Neural cell (in vitro differentiated cells): ENCODE results near the gene RNF223. TPM values are rescaled to one million over a fixed set of nuclear protein-coding genes. Genes with fewer than 3 reads are reported as not detected.

Experiments
- H2AFZ ChIP-seq: fragments of 200-600, 300-800 bp; sonication (generic), shearing (Covaris generic); 2 replicates; pipeline ENCODE4 v1.6.0; 2014; ENCODE audit warnings: low read depth, mild to moderate bottlenecking, antibody characterized with exemption, low read length, moderate library complexity
- H3F3A ChIP-seq: fragments of 200-600 bp; shearing (Covaris generic); 2 replicates; pipeline ENCODE4 v1.6.1; 2016; ENCODE audit warnings: mild to moderate bottlenecking, moderate library complexity, mixed read lengths, antibody characterized with exemption, low read length; ENCODE audit not compliant: insufficient read depth, poor library complexity, severe bottlenecking
- H3K27ac ChIP-seq: fragments of 200-600, 300-800 bp; sonication (generic), shearing (Covaris generic); 2 replicates; pipeline ENCODE4 v1.5.1; 2014; ENCODE audit warnings: mild to moderate bottlenecking, low read length, moderate library complexity
- H3K27me3 ChIP-seq: fragments of 300-800, 200-600 bp; sonication (generic), shearing (Covaris generic); 2 replicates; pipeline ENCODE4 v1.6.0; 2014; ENCODE audit warnings: mild to moderate bottlenecking, low read depth, low read length, moderate library complexity; ENCODE audit not compliant: insufficient read depth
- H3K36me3 ChIP-seq: fragments of 300-800, 200-600 bp; sonication (generic), shearing (Covaris generic); 2 replicates; pipeline ENCODE4 v1.5.1; 2014; ENCODE audit warnings: mild to moderate bottlenecking, antibody characterized with exemption, low read length, moderate library complexity; ENCODE audit not compliant: insufficient read depth
- H3K4me2 ChIP-seq: fragments of 300-800, 200-600 bp; sonication (generic), shearing (Covaris generic); 2 replicates; pipeline ENCODE4 v1.6.0; 2014; ENCODE audit warnings: mild to moderate bottlenecking, low read length
- H3K4me3 ChIP-seq: fragments of 300-800, 200-600 bp; sonication (generic), shearing (Covaris generic); 2 replicates; pipeline ENCODE4 v1.5.1; 2014; ENCODE audit warnings: mild to moderate bottlenecking, low read length, moderate library complexity
- H3K79me2 ChIP-seq: fragments of 200-600 bp; shearing (Covaris generic); replicated peaks from 2 replicates; pipeline ENCODE4 v1.6.0; 2014; ENCODE audit warnings: mild to moderate bottlenecking, low read length, moderate library complexity; ENCODE audit not compliant: insufficient read depth
- H3K9ac ChIP-seq: fragments of 300-800, 200-600 bp; sonication (generic), shearing (Covaris generic); 2 replicates; pipeline ENCODE4 v1.6.1; 2016; ENCODE audit warnings: mild to moderate bottlenecking, low read length, mixed read lengths
- H3K9me2 ChIP-seq: fragments of 200-600 bp; shearing (Covaris generic); 2 replicates; pipeline ENCODE4 v1.6.1; 2016; ENCODE audit warnings: mild to moderate bottlenecking, low read length, mixed read lengths; ENCODE audit not compliant: insufficient read depth
- H3K9me3 ChIP-seq: fragments of 200-600, 300-800 bp; sonication (generic), shearing (Covaris generic); 2 replicates; pipeline ENCODE4 v1.6.1; 2016; ENCODE audit warnings: mild to moderate bottlenecking, mixed run types, low read length, moderate library complexity, mixed read lengths
- H4K20me1 ChIP-seq: fragments of 200-600 bp; shearing (Covaris generic); 2 replicates; pipeline ENCODE4 v1.6.1; 2016; ENCODE audit warnings: mild to moderate bottlenecking, mixed run types; ENCODE audit not compliant: insufficient read depth
- EP300 ChIP-seq: fragments of 450-650 bp; conservative IDR thresholded peaks from 2 replicates; pipeline ENCODE4 v1.6.1; 2014; ENCODE audit warnings: antibody characterized with exemption, mild to moderate bottlenecking, moderate library complexity; ENCODE audit not compliant: poor library complexity, severe bottlenecking
- EZH2 ChIP-seq: fragments of 200-600, 300-800 bp; shearing (Covaris generic), sonication (generic); IDR thresholded peaks from 2 replicates; pipeline ENCODE4 v1.6.1; 2014; ENCODE audit warnings: antibody characterized with exemption, low read length, borderline replicate concordance, mild to moderate bottlenecking; ENCODE audit not compliant: insufficient read depth, poor library complexity, severe bottlenecking
- MXI1 ChIP-seq: fragments of 450-650 bp; conservative IDR thresholded peaks from 2 replicates; pipeline ENCODE4 v1.6.1; 2014; ENCODE audit warnings: antibody characterized with exemption, mild to moderate bottlenecking; ENCODE audit not compliant: poor library complexity, severe bottlenecking
- POLR2AphosphoS5 ChIP-seq: IDR thresholded peaks from 2 replicates; pipeline ENCODE4 v1.6.1; 2012
- RAD21 ChIP-seq: fragments of 450-650 bp; conservative IDR thresholded peaks from 2 replicates; pipeline ENCODE4 v1.6.1; 2014; ENCODE audit warnings: antibody characterized with exemption, mild to moderate bottlenecking, moderate library complexity
- SMC3 ChIP-seq: fragments of 450-650 bp; conservative IDR thresholded peaks from 2 replicates; pipeline ENCODE4 v1.6.1; 2014; ENCODE audit warnings: antibody characterized with exemption, mild to moderate bottlenecking, moderate library complexity; ENCODE audit not compliant: poor library complexity
- TAF1 ChIP-seq: IDR thresholded peaks from 2 replicates; pipeline ENCODE4 v1.6.1; 2012; ENCODE audit warnings: low read depth
- polyA plus RNA-seq: library from polyadenylated mRNA; depleted of rRNA; stranded (reverse); fragments of >200 nt; gene quantifications from 2 replicates; pipeline ENCODE4 v1.2.3, GENCODE V29; 2014
- TF ChIP-seq, protein P1 (sequence below): IDR thresholded peaks from 2 replicates; pipeline ENCODE4 v1.6.1; 2012; ENCODE audit warnings: borderline replicate concordance
- TF ChIP-seq, protein P2 (sequence below): fragments of 450-650 bp; IDR thresholded peaks from 2 replicates; pipeline ENCODE4 v1.5.1; 2014; ENCODE audit warnings: antibody characterized with exemption, mild to moderate bottlenecking, moderate library complexity; ENCODE audit not compliant: poor library complexity, severe bottlenecking

The RNF223 gene
- polyA plus RNA-seq, 1 donor from 2014 or later: not detected

DNA sequence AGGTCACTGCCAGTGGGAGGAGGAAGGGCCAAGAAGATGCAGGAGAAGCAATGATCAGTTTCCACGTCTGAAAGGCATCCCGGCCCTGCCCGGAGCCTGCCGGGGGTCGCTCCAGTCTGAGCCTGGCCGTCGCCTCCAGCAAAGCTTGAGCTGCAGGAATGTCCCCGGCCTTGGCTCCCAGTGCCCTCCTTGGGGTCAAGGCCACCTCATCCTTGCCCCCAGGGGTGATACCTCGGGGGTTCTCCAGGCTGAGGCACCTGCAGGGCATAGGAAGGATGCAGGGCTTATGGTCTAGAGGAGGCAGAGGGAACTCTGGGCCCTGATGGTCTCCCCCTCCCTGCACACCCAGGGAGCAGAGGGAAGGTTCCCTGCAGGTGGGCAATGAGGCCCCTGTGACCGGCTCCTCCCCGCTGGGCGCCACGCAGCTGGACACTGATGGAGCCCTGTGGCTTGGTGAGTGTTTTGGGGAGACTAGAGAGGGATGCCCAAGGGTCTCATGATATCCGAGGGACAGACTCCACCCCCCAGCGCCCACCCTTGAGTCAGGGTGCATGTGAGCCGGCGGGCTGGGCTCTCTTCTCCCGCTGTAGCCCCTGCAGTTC lies 19.9 kb downstream of the RNF223 start:
- Histone ChIP-seq H3K27ac (no peak overlapping the region), H3K4me3 (no peak overlapping the region), H3K36me3 (no peaks in the 10 kb centered on the region), H3K4me2 (no peak overlapping the region), H3K9ac (no peak overlapping the region), H3K9me2 (no peaks in the 10 kb centered on the region), H3F3A (no peaks in the 10 kb centered on the region), H3K27me3 (peaks cover 12% of the 10 kb centered on the region), H2AFZ (no peak overlapping the region), H3K9me3 (no peaks in the 10 kb centered on the region), H3K79me2 (no peaks in the 10 kb centered on the region), H4K20me1 (no peaks in the 10 kb centered on the region)
- no peak for TF ChIP-seq TAF1
- TF ChIP-seq, protein P1, sequence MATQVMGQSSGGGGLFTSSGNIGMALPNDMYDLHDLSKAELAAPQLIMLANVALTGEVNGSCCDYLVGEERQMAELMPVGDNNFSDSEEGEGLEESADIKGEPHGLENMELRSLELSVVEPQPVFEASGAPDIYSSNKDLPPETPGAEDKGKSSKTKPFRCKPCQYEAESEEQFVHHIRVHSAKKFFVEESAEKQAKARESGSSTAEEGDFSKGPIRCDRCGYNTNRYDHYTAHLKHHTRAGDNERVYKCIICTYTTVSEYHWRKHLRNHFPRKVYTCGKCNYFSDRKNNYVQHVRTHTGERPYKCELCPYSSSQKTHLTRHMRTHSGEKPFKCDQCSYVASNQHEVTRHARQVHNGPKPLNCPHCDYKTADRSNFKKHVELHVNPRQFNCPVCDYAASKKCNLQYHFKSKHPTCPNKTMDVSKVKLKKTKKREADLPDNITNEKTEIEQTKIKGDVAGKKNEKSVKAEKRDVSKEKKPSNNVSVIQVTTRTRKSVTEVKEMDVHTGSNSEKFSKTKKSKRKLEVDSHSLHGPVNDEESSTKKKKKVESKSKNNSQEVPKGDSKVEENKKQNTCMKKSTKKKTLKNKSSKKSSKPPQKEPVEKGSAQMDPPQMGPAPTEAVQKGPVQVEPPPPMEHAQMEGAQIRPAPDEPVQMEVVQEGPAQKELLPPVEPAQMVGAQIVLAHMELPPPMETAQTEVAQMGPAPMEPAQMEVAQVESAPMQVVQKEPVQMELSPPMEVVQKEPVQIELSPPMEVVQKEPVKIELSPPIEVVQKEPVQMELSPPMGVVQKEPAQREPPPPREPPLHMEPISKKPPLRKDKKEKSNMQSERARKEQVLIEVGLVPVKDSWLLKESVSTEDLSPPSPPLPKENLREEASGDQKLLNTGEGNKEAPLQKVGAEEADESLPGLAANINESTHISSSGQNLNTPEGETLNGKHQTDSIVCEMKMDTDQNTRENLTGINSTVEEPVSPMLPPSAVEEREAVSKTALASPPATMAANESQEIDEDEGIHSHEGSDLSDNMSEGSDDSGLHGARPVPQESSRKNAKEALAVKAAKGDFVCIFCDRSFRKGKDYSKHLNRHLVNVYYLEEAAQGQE: no peak
- TF ChIP-seq SMC3: no peak
- no peak for TF ChIP-seq POLR2AphosphoS5
- no peak for TF ChIP-seq RAD21
- no peak for TF ChIP-seq MXI1
- TF ChIP-seq, protein P2, sequence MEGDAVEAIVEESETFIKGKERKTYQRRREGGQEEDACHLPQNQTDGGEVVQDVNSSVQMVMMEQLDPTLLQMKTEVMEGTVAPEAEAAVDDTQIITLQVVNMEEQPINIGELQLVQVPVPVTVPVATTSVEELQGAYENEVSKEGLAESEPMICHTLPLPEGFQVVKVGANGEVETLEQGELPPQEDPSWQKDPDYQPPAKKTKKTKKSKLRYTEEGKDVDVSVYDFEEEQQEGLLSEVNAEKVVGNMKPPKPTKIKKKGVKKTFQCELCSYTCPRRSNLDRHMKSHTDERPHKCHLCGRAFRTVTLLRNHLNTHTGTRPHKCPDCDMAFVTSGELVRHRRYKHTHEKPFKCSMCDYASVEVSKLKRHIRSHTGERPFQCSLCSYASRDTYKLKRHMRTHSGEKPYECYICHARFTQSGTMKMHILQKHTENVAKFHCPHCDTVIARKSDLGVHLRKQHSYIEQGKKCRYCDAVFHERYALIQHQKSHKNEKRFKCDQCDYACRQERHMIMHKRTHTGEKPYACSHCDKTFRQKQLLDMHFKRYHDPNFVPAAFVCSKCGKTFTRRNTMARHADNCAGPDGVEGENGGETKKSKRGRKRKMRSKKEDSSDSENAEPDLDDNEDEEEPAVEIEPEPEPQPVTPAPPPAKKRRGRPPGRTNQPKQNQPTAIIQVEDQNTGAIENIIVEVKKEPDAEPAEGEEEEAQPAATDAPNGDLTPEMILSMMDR: no peak
- no peak for TF ChIP-seq EZH2
- TF ChIP-seq EP300: no peak

DNA sequence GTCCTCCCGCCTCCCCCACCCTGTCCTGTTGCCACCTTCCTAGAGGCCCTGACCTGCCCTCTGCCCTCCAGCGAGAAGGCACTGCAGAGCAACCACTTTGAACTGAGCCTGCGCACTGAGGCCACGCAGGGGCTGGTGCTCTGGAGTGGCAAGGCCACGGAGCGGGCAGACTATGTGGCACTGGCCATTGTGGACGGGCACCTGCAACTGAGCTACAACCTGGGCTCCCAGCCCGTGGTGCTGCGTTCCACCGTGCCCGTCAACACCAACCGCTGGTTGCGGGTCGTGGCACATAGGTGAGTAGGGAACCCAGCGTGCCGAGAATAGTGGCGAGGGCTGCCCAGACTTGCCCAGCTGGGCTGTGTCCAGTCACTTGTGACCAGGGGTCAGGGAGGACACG lies 20.4 kb downstream of the RNF223 start:
- no peaks in the 10 kb centered on the region for H3F3A ChIP-seq
- no peak overlapping the region for H3K9ac ChIP-seq
- no peaks in the 10 kb centered on the region for H3K36me3 ChIP-seq
- H3K4me3 ChIP-seq: no peak overlapping the region
- H3K9me3 ChIP-seq: no peaks in the 10 kb centered on the region
- no peaks in the 10 kb centered on the region for H4K20me1 ChIP-seq
- H3K27ac ChIP-seq: no peak overlapping the region
- H3K9me2 ChIP-seq: no peaks in the 10 kb centered on the region
- no peak overlapping the region for H2AFZ ChIP-seq
- TF ChIP-seq TAF1: no peak
- TF ChIP-seq RAD21: no peak
- no peak for TF ChIP-seq MXI1
- TF ChIP-seq, protein P1: no peak
- TF ChIP-seq, protein P2: no peak
- TF ChIP-seq EP300: no peak
- no peak for TF ChIP-seq POLR2AphosphoS5
- TF ChIP-seq EZH2: no peak
- no peak for TF ChIP-seq SMC3
- H3K4me2 ChIP-seq: no peak overlapping the region
- peaks cover 7% of the 10 kb centered on the region for H3K27me3 ChIP-seq
- no peaks in the 10 kb centered on the region for H3K79me2 ChIP-seq
